Neural cell (in vitro differentiated cells): ENCODE results near the gene F11.

ENCODE experiments used
- EP300 ChIP-seq: fragments of 450-650 bp; conservative IDR thresholded peaks from 2 replicates; pipeline ENCODE4 v1.6.1; 2014; ENCODE audit warnings: antibody characterized with exemption, mild to moderate bottlenecking, moderate library complexity; ENCODE audit not compliant: poor library complexity, severe bottlenecking
- POLR2AphosphoS5 ChIP-seq: IDR thresholded peaks from 2 replicates; pipeline ENCODE4 v1.6.1; 2012
- SMC3 ChIP-seq: fragments of 450-650 bp; conservative IDR thresholded peaks from 2 replicates; pipeline ENCODE4 v1.6.1; 2014; ENCODE audit warnings: antibody characterized with exemption, mild to moderate bottlenecking, moderate library complexity; ENCODE audit not compliant: poor library complexity
- TF ChIP-seq, protein P1 (sequence below): fragments of 450-650 bp; IDR thresholded peaks from 2 replicates; pipeline ENCODE4 v1.5.1; 2014; ENCODE audit warnings: antibody characterized with exemption, mild to moderate bottlenecking, moderate library complexity; ENCODE audit not compliant: poor library complexity, severe bottlenecking

- TF ChIP-seq EP300 (no peak), SMC3 (no peak), POLR2AphosphoS5 (no peak)
- TF ChIP-seq, protein P1, sequence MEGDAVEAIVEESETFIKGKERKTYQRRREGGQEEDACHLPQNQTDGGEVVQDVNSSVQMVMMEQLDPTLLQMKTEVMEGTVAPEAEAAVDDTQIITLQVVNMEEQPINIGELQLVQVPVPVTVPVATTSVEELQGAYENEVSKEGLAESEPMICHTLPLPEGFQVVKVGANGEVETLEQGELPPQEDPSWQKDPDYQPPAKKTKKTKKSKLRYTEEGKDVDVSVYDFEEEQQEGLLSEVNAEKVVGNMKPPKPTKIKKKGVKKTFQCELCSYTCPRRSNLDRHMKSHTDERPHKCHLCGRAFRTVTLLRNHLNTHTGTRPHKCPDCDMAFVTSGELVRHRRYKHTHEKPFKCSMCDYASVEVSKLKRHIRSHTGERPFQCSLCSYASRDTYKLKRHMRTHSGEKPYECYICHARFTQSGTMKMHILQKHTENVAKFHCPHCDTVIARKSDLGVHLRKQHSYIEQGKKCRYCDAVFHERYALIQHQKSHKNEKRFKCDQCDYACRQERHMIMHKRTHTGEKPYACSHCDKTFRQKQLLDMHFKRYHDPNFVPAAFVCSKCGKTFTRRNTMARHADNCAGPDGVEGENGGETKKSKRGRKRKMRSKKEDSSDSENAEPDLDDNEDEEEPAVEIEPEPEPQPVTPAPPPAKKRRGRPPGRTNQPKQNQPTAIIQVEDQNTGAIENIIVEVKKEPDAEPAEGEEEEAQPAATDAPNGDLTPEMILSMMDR = no peak
Measured at GRCh38 chr4:186271081-186271678, 5.2 kb downstream of the F11 start.
